ENCODE data around the gene AKT2.

The AKT2 gene

DNA sequence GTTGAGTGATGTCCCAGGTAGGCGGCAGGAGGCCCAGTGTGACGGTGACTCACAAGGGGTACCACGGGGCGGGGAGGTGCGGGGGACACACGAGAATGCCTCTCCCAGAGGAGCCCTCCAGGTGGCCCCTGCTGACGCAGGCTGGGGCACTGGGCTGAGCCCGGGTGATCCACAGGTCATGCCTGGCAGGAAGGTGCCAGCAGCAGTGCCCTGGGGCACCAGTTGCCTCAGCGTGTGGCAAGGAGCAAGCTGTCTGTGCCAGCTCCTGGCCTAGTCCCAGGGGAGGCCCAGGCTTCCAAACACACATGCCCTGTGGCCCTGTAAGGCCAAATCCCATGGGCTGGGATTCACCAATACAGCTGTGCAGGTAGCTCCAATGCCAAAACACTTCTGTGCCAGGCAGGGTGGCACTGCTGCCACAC is 28.0 kb downstream of the AKT2 start:
- DNase-seq (ENCODE audit: insufficient read length) (no peak), FAIRE-seq (no peak)
- no peak for TF ChIP-seq POLR2AphosphoS5 (IDR thresholded peaks at IDR 0.05; ENCODE audit: low read depth, low read length)
- TF ChIP-seq TAF1 (IDR thresholded peaks at IDR 0.05; ENCODE audit: borderline replicate concordance, low read depth, low read length): no peak
- no peak for TF ChIP-seq POLR2A (IDR thresholded peaks at IDR 0.05; ENCODE audit: low read depth, low read length)

DNA sequence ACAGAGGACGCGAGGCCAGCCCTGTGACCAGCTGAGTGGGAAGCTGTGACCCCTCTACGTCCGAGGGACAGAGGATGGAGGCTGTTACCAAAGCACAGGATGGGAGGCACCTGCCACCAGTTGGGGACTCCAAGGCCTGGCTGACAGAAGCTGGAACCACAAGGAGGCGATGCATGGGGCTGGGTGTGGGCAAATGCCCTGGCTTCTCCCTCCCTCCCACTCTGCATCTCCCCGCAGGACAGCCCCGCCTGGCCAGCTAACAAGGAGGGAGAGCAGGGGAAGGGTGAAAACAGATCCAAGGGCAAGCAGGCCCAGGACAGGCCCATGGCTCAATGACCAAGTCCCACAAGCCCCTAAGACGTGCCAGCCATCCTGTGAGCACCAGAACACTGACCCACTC is 28.6 kb downstream of the AKT2 start:
- DNase-seq (ENCODE audit: insufficient read length) (no peak), FAIRE-seq (no peak)
- TF ChIP-seq POLR2AphosphoS5 (IDR thresholded peaks at IDR 0.05; ENCODE audit: low read depth, low read length): no peak
- TF ChIP-seq TAF1 (IDR thresholded peaks at IDR 0.05; ENCODE audit: borderline replicate concordance, low read depth, low read length): no peak
- TF ChIP-seq POLR2A (IDR thresholded peaks at IDR 0.05; ENCODE audit: low read depth, low read length): no peak

- DNase-seq (ENCODE audit: insufficient read length): no peak
- FAIRE-seq: no peak
- TF ChIP-seq TAF1 (IDR thresholded peaks at IDR 0.05; ENCODE audit: borderline replicate concordance, low read depth, low read length) (no peak), POLR2AphosphoS5 (IDR thresholded peaks at IDR 0.05; ENCODE audit: low read depth, low read length) (no peak), POLR2A (IDR thresholded peaks at IDR 0.05; ENCODE audit: low read depth, low read length) (no peak)
These were observed 29.5 kb downstream of the AKT2 start for GRCh38 chr19:40255619-40256166.

DNA sequence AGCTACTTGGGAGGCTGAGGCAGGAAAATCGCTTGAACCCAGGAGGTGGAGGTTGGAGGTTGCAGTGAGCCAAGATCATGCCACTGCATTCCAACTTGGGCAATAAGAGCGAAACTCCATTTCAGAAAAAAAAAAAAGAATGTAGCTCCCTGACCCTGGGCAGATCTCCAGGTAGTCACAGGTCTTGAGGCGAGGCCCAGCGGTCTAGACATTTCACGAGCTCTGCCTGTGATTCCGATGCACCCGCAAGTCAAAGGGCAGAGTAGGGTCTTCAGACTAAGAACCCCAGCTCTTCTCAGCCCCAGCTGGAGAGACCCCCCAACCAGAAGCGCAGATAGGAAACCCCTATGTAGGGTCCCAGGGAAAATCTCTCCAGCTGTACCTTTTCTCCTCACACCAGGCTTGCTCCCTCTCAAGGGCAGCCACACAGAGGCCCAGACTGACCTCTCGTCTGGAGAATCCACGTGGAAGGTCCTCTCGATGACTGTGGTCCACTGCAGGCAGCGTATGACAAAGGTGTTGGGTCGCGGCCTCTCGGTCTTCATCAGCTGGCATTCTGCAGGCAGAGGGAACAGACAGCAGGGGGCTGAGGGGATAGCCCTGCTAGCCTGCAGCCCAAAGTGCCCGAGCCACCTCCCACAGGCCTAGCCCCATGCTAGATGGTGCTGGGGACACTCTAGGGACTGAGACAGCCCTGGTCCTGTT is 30.3 kb downstream of the AKT2 start:
- FAIRE-seq: no peak
- no peak for TF ChIP-seq POLR2AphosphoS5 (IDR thresholded peaks at IDR 0.05; ENCODE audit: low read depth, low read length)
- no peak for TF ChIP-seq POLR2A (IDR thresholded peaks at IDR 0.05; ENCODE audit: low read depth, low read length)
- TF ChIP-seq TAF1 (IDR thresholded peaks at IDR 0.05; ENCODE audit: borderline replicate concordance, low read depth, low read length): no peak

GRCh38 chr19:40253611-40254092 is 31.5 kb downstream of the AKT2 start:
- FAIRE-seq: no peak
- DNase-seq (ENCODE audit: insufficient read length): no peak
- TF ChIP-seq TAF1 (IDR thresholded peaks at IDR 0.05; ENCODE audit: borderline replicate concordance, low read depth, low read length) (no peak), POLR2A (IDR thresholded peaks at IDR 0.05; ENCODE audit: low read depth, low read length) (no peak), POLR2AphosphoS5 (IDR thresholded peaks at IDR 0.05; ENCODE audit: low read depth, low read length) (no peak)

More for the DNA sequence above, 30.3 kb downstream of the AKT2 start:
- DNase-seq (ENCODE audit: insufficient read length): no peak

GRCh38 chr19:40252395-40252794 is 32.8 kb downstream of the AKT2 start:
- TF ChIP-seq TAF1 (IDR thresholded peaks at IDR 0.05; ENCODE audit: borderline replicate concordance, low read depth, low read length): no peak
- no peak for DNase-seq (ENCODE audit: insufficient read length)

GRCh38 chr19:40251991-40252390 is 33.2 kb downstream of the AKT2 start:
- FAIRE-seq: no peak
- DNase-seq (ENCODE audit: insufficient read length): no peak
- TF ChIP-seq TAF1 (IDR thresholded peaks at IDR 0.05; ENCODE audit: borderline replicate concordance, low read depth, low read length): no peak
- no peak for TF ChIP-seq POLR2A (IDR thresholded peaks at IDR 0.05; ENCODE audit: low read depth, low read length)
- TF ChIP-seq POLR2AphosphoS5 (IDR thresholded peaks at IDR 0.05; ENCODE audit: low read depth, low read length): no peak

More at GRCh38 chr19:40252395-40252794, 32.8 kb downstream of the AKT2 start:
- no peak for FAIRE-seq

DNA sequence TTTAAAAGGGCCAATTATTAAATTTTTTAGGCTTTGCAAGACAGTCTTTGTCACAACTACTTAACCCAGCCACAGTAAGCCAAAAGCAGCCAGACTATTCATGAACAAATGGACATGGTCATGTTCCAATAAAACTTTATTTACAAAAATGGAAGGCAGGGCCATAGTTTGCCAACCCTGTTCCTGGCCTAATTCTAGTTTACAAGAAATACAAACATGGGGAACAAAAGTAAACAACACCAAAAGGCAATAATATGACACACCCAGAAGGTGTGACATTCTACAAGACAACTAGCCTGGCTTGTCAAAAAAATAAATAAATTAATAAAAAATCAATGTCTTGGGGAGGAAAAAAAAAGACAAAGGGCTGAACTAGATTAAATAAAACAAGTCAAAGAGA is 33.9 kb downstream of the AKT2 start:
- no peak for DNase-seq (ENCODE audit: insufficient read length)
- no peak for TF ChIP-seq POLR2A (IDR thresholded peaks at IDR 0.05; ENCODE audit: low read depth, low read length)
- no peak for TF ChIP-seq POLR2AphosphoS5 (IDR thresholded peaks at IDR 0.05; ENCODE audit: low read depth, low read length)
- no peak for TF ChIP-seq TAF1 (IDR thresholded peaks at IDR 0.05; ENCODE audit: borderline replicate concordance, low read depth, low read length)
- no peak for FAIRE-seq

GRCh38 chr19:40249781-40250180 is 35.4 kb downstream of the AKT2 start:
- no peak for TF ChIP-seq TAF1 (IDR thresholded peaks at IDR 0.05; ENCODE audit: borderline replicate concordance, low read depth, low read length)
- TF ChIP-seq POLR2A (IDR thresholded peaks at IDR 0.05; ENCODE audit: low read depth, low read length): no peak
- no peak for TF ChIP-seq POLR2AphosphoS5 (IDR thresholded peaks at IDR 0.05; ENCODE audit: low read depth, low read length)
- FAIRE-seq: no peak
- no peak for DNase-seq (ENCODE audit: insufficient read length)

DNA sequence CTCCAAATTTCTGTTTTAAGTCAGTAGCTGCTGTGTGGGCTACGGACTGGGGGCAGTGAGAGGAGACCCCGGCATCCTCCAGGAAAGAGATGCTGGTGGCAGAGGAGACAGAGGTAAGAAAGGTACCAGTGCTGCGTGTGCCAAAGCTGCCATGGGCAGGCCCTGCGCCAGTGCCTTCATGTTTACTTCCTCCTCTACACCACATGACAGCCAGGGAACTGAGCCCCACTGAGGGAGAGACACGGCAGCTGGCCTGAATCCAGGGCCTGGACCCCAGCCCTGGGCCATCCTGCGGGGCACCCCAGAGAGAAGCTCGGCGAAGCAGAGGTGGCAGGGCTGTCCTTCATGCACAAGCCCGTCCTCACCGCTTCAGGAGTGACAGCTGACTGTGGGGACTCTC is 35.9 kb downstream of the AKT2 start:
- TF ChIP-seq TAF1 (IDR thresholded peaks at IDR 0.05; ENCODE audit: borderline replicate concordance, low read depth, low read length) (no peak), POLR2AphosphoS5 (IDR thresholded peaks at IDR 0.05; ENCODE audit: low read depth, low read length) (no peak), POLR2A (IDR thresholded peaks at IDR 0.05; ENCODE audit: low read depth, low read length) (no peak)
- FAIRE-seq: no peak
- no peak for DNase-seq (ENCODE audit: insufficient read length)

DNA sequence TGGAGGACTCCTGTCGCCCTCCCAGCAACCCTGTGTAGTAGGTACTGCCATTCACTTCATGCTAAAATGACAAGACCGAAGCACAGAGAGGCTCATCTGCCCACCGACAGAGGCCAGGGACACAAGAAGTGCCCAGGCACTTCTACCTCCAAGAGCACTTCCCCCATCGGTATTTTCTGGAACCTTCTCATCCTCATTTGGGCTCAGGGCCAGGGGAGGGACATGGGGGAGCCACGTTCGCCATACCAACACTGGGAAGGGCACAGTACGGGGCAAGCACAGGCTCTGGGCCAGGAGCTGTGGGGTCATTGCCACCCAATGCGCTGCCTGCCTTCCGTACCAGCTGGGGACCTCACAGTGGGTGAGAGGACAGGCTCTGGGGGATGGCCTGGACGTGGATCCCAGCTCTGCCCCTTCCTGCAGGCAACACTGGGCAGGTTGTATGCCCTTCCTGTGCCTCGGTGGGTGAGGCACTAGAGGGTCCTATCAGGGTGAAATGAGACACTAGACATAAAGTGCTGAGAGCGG is 37.3 kb downstream of the AKT2 start:
- no peak for DNase-seq (ENCODE audit: insufficient read length)
- TF ChIP-seq TAF1 (IDR thresholded peaks at IDR 0.05; ENCODE audit: borderline replicate concordance, low read depth, low read length) (no peak), POLR2A (IDR thresholded peaks at IDR 0.05; ENCODE audit: low read depth, low read length) (no peak), POLR2AphosphoS5 (IDR thresholded peaks at IDR 0.05; ENCODE audit: low read depth, low read length) (no peak)
- no peak for FAIRE-seq

DNA sequence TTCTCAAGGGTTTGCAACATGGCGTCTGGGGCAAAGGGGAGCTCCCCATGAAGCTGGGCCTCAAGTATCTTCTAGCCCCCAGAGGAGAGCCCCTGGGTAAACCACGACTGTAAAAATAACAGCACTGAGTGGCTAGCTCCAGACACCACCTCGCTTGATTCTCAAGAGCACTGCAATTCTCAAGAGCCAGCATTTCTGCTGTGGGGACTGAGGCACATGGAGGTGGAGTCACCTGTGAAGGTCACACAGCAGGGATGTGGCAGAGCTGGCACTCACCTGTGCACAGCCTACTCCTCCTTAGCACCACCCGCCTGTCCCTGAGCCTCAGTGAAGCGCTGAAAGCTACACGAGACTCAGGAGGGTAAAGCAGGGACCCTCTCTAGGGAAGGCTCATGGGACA is 38.0 kb downstream of the AKT2 start:
- DNase-seq (ENCODE audit: insufficient read length) (no peak), FAIRE-seq (no peak)
- TF ChIP-seq TAF1 (IDR thresholded peaks at IDR 0.05; ENCODE audit: borderline replicate concordance, low read depth, low read length): no peak
- TF ChIP-seq POLR2A (IDR thresholded peaks at IDR 0.05; ENCODE audit: low read depth, low read length): no peak
- no peak for TF ChIP-seq POLR2AphosphoS5 (IDR thresholded peaks at IDR 0.05; ENCODE audit: low read depth, low read length)
